ENCODE data around the gene GJB3. TPM values are rescaled to one million over a fixed set of nuclear protein-coding genes. Genes with fewer than 3 reads are reported as not detected.

Gene GJB3
- total and polyA plus RNA-seq, 2 donors (not counting 1 experiment from before 2014, with no cell fraction given): not detected

- Mint-ChIP-seq H3K4me3 (no peak overlapping the region), H3K9me3 (ENCODE audit: insufficient read depth) (no peaks in the 10 kb centered on the region), H3K4me1 (peaks cover 6% of the 10 kb centered on the region), H3K27me3 (peaks cover 7% of the 10 kb centered on the region), H3K27ac (no peak overlapping the region)
- intact Hi-C loops (cut with micrococcal nuclease): no loop called here
- no peak overlapping the region for H3K4me2 ChIP-seq (replicated peaks; ENCODE audit: low read depth, low read length, poor library complexity, severe bottlenecking)
- no peaks in the 10 kb centered on the region for H3K79me2 ChIP-seq (ENCODE audit: control insufficient read depth, insufficient read depth, low read length)
- ChIA-PET POLR2A (no interaction called here), CTCF (no interaction called here)
- H2AFZ ChIP-seq (ENCODE audit: insufficient read depth, low read depth, low read length, poor library complexity, severe bottlenecking): no peak overlapping the region
- H3K4me3 ChIP-seq (ENCODE audit: control extremely low read depth in 1 of 5, extremely low read depth in 1 of 5, insufficient read depth in 1 of 5, low read depth in 2 of 5, low read length in 4 of 5): no peak overlapping the region
- H4K20me1 ChIP-seq (ENCODE audit: control insufficient read depth, insufficient read depth, low read length, poor library complexity, severe bottlenecking): no peaks in the 10 kb centered on the region
- ATAC-seq (ENCODE audit: low read depth) (no peak), DNase-seq (no peak)
- no peaks in the 10 kb centered on the region for H3K4me1 ChIP-seq (ENCODE audit: control insufficient read depth in 2 of 2, insufficient read depth in 2 of 2, low read length in 2 of 2)
- no peak for TF ChIP-seq CTCF (IDR thresholded peaks at IDR 0.05)
- no peak for TF ChIP-seq EZH2 (IDR thresholded peaks at IDR 0.05; ENCODE audit: borderline replicate concordance, insufficient read depth, low read depth, low read length, poor library complexity, severe bottlenecking)
- H3K27ac ChIP-seq (ENCODE audit: low read length in 2 of 2): no peak overlapping the region
- no CpG with 5 or more reads among the region's 6 CpGs for WGBS (ENCODE audit: insufficient coverage)
- peaks cover 0 to 3% (median 0%) of the 10 kb centered on the region in 3 donors for H3K9me3 ChIP-seq (ENCODE audit: control extremely low read depth in 1 of 3, control insufficient read depth in 2 of 3, insufficient read depth in 1 of 3, low read length in 2 of 3)
- H3K36me3 ChIP-seq (replicated peaks in 1 of 2; ENCODE audit: control extremely low read depth in 1 of 2, control insufficient read depth in 1 of 2, extremely low read depth in 1 of 2, insufficient read depth in 2 of 2, low read length in 1 of 2): no peaks in the 10 kb centered on the region
- peaks cover 0 to 6% (median 0%) of the 10 kb centered on the region in 4 experiments for H3K27me3 ChIP-seq (replicated peaks in 1 of 4; ENCODE audit: control extremely low read depth in 1 of 4, control insufficient read depth in 3 of 4, insufficient read depth in 4 of 4, low read length in 3 of 4)
- H3K9ac ChIP-seq (ENCODE audit: low read length): no peak overlapping the region
These were observed 19.2 kb downstream of the GJB3 start for GRCh38 chr1:34800214-34800613.

- peaks cover 0 to 6% (median 0%) of the 10 kb centered on the region in 4 experiments for H3K27me3 ChIP-seq (replicated peaks in 1 of 4; ENCODE audit: control extremely low read depth in 1 of 4, control insufficient read depth in 3 of 4, insufficient read depth in 4 of 4, low read length in 3 of 4)
- H3K4me3 ChIP-seq (ENCODE audit: control extremely low read depth in 1 of 5, extremely low read depth in 1 of 5, insufficient read depth in 1 of 5, low read depth in 2 of 5, low read length in 4 of 5): no peak overlapping the region
- WGBS (ENCODE audit: insufficient coverage): 100% methylated on average over 2 of the region's 3 CpGs
- TF ChIP-seq CTCF (IDR thresholded peaks at IDR 0.05) (no peak), EZH2 (IDR thresholded peaks at IDR 0.05; ENCODE audit: borderline replicate concordance, insufficient read depth, low read depth, low read length, poor library complexity, severe bottlenecking) (no peak)
- no peaks in the 10 kb centered on the region for H3K27me3 Mint-ChIP-seq
- intact Hi-C loops (cut with micrococcal nuclease): no loop called here
- H3K9me3 ChIP-seq (ENCODE audit: control extremely low read depth in 1 of 3, control insufficient read depth in 2 of 3, insufficient read depth in 1 of 3, low read length in 2 of 3): peaks cover 0 to 3% (median 0%) of the 10 kb centered on the region in 3 donors
- ChIA-PET CTCF (interaction anchor here (1.1 kb wide), 1 partner anchor 13 kb away, joined by 3 read pairs; no protein-coding TSS in a partner anchor), POLR2A (no interaction called here)
- no peak for ATAC-seq (ENCODE audit: low read depth)
- H3K4me1 Mint-ChIP-seq: no peaks in the 10 kb centered on the region
- H3K4me1 ChIP-seq (ENCODE audit: control insufficient read depth in 2 of 2, insufficient read depth in 2 of 2, low read length in 2 of 2): no peaks in the 10 kb centered on the region
- no peaks in the 10 kb centered on the region for H3K9me3 Mint-ChIP-seq (ENCODE audit: insufficient read depth)
- no peak overlapping the region for H3K27ac ChIP-seq (ENCODE audit: low read length in 2 of 2)
- H3K27ac Mint-ChIP-seq: no peak overlapping the region
- H3K4me2 ChIP-seq (replicated peaks; ENCODE audit: low read depth, low read length, poor library complexity, severe bottlenecking): no peak overlapping the region
- H2AFZ ChIP-seq (ENCODE audit: insufficient read depth, low read depth, low read length, poor library complexity, severe bottlenecking): no peak overlapping the region
- no peak overlapping the region for H3K4me3 Mint-ChIP-seq
- H3K36me3 ChIP-seq (replicated peaks in 1 of 2; ENCODE audit: control extremely low read depth in 1 of 2, control insufficient read depth in 1 of 2, extremely low read depth in 1 of 2, insufficient read depth in 2 of 2, low read length in 1 of 2): no peaks in the 10 kb centered on the region
- no peak for DNase-seq
- H3K79me2 ChIP-seq (ENCODE audit: control insufficient read depth, insufficient read depth, low read length): no peaks in the 10 kb centered on the region
- H3K9ac ChIP-seq (ENCODE audit: low read length): no peak overlapping the region
- no peaks in the 10 kb centered on the region for H4K20me1 ChIP-seq (ENCODE audit: control insufficient read depth, insufficient read depth, low read length, poor library complexity, severe bottlenecking)
These were observed 22.8 kb downstream of the GJB3 start for GRCh38 chr1:34803770-34804169.
